ENCODE data around the gene KLK3.
"Not testable (repeated sequence)": the region's sequence is repeated elsewhere in the genome, so short reads cannot be mapped to it uniquely, and the experiment has no call there.

Gene KLK3

GRCh38 chr19:50854636-50855410 is at the start of gene KLK3:
KLK3 (plus strand) TSS chr19:50854915; CDS start chr19:50854956, 41 bp downstream.
- Histone ChIP-seq H3K9me3 (ENCODE audit: severe bottlenecking) (no peaks in the 10 kb centered on the region), H3K4me3 (ENCODE audit: low read depth, low read length) (no peak within 1 kb of the TSS), H3K27ac (no peak within 1 kb of the TSS), H3K36me3 (no peaks in the 10 kb centered on the region), H3K27me3 (ENCODE audit: insufficient read depth, low read depth, severe bottlenecking) (peaks cover 95% of the 10 kb centered on the region)
- no peak for TF ChIP-seq CTCF (IDR thresholded peaks at IDR 0.05; ENCODE audit: low read depth, low read length)
- DNase-seq: no peak

GRCh38 chr19:50808856-50809255 is 45.9 kb upstream of the KLK3 start:
- Histone ChIP-seq H3K9me3 (ENCODE audit: severe bottlenecking) (no peaks in the 10 kb centered on the region), H3K4me3 (ENCODE audit: low read depth, low read length) (no peak overlapping the region), H3K36me3 (peaks cover under 1% of the 10 kb centered on the region; the same call in 1 of the 2 replicates), H3K27ac (no peak overlapping the region), H3K27me3 (ENCODE audit: insufficient read depth, low read depth, severe bottlenecking) (peaks cover 4% of the 10 kb centered on the region)
- TF ChIP-seq CTCF (IDR thresholded peaks at IDR 0.05; ENCODE audit: low read depth, low read length): no peak
- no peak for DNase-seq

- not testable (repeated sequence) for H3K27me3 ChIP-seq (ENCODE audit: insufficient read depth, low read depth, severe bottlenecking); H3K9me3 ChIP-seq (ENCODE audit: severe bottlenecking); DNase-seq; H3K4me3 ChIP-seq (ENCODE audit: low read depth, low read length); H3K27ac ChIP-seq; H3K36me3 ChIP-seq
These were observed 43.0 kb upstream of the KLK3 start for GRCh38 chr19:50811622-50812238.

- Histone ChIP-seq H3K27ac (no peak overlapping the region), H3K4me3 (ENCODE audit: low read depth, low read length) (no peak overlapping the region), H3K27me3 (ENCODE audit: insufficient read depth, low read depth, severe bottlenecking) (peaks cover 4% of the 10 kb centered on the region), H3K9me3 (ENCODE audit: severe bottlenecking) (peaks cover 8% of the 10 kb centered on the region), H3K36me3 (no peaks in the 10 kb centered on the region)
- no peak for DNase-seq
- TF ChIP-seq CTCF (IDR thresholded peaks at IDR 0.05; ENCODE audit: low read depth, low read length): no peak
These were observed 42.2 kb upstream of the KLK3 start for GRCh38 chr19:50812474-50812873.

GRCh38 chr19:50814883-50815282 is 39.8 kb upstream of the KLK3 start:
- TF ChIP-seq CTCF (IDR thresholded peaks at IDR 0.05; ENCODE audit: low read depth, low read length): no peak
- Histone ChIP-seq H3K4me3 (ENCODE audit: low read depth, low read length) (no peak overlapping the region), H3K27ac (no peak overlapping the region), H3K27me3 (ENCODE audit: insufficient read depth, low read depth, severe bottlenecking) (peaks cover 4% of the 10 kb centered on the region), H3K36me3 (no peaks in the 10 kb centered on the region), H3K9me3 (ENCODE audit: severe bottlenecking) (peaks cover 8% of the 10 kb centered on the region)
- no peak for DNase-seq

- no peaks in the 10 kb centered on the region for H3K36me3 ChIP-seq
- TF ChIP-seq CTCF (IDR thresholded peaks at IDR 0.05; ENCODE audit: low read depth, low read length): no peak
- H3K27me3 ChIP-seq (ENCODE audit: insufficient read depth, low read depth, severe bottlenecking): peaks cover 4% of the 10 kb centered on the region
These were observed 39.3 kb upstream of the KLK3 start for GRCh38 chr19:50815439-50815838.

More at GRCh38 chr19:50815439-50815838, 39.3 kb upstream of the KLK3 start:
- no peak overlapping the region for H3K27ac ChIP-seq
- peaks cover 8% of the 10 kb centered on the region for H3K9me3 ChIP-seq (ENCODE audit: severe bottlenecking)
- no peak overlapping the region for H3K4me3 ChIP-seq (ENCODE audit: low read depth, low read length)
- no peak for DNase-seq
